Middle frontal gyrus (tissue), 1 donor: ENCODE measurements around the gene CORO2B.
A peak's percentile ranks its signal among the peaks of the same experiment; 100 is the strongest.
"Not testable (repeated sequence)": the region's sequence is repeated elsewhere in the genome, so short reads cannot be mapped to it uniquely, and the experiment has no call there.

Source experiments
- DNase-seq: peaks from one replicate; pipeline ENCODE4 v3.0.0-alpha.2; 2015; ENCODE audit warnings: low spot score; ENCODE audit errors: extremely low spot score

Gene CORO2B

GRCh38 chr15:68644083-68644904 is 65.5 kb downstream of the CORO2B start:
- DNase-seq: no peak

- DNase-seq: no peak
Measured at GRCh38 chr15:68644996-68645395, 66.2 kb downstream of the CORO2B start.

- peak; percentile 18 for DNase-seq
Measured at GRCh38 chr15:68646156-68646555, 67.4 kb downstream of the CORO2B start.

- DNase-seq: no peak
Measured at GRCh38 chr15:68646696-68647095, 67.9 kb downstream of the CORO2B start.

GRCh38 chr15:68647361-68647760 is 68.6 kb downstream of the CORO2B start:
- DNase-seq: not testable (repeated sequence)

- DNase-seq: no peak
Measured at GRCh38 chr15:68650901-68651709, 72.3 kb downstream of the CORO2B start.

- DNase-seq: peak; percentile 71
Measured at GRCh38 chr15:68651916-68652525, 73.2 kb downstream of the CORO2B start.

GRCh38 chr15:68653031-68653635 is 74.3 kb downstream of the CORO2B start:
- DNase-seq: no peak

GRCh38 chr15:68653801-68654200 is 75.0 kb downstream of the CORO2B start:
- no peak for DNase-seq

- DNase-seq: no peak
Measured at GRCh38 chr15:68654786-68655560, 76.2 kb downstream of the CORO2B start.

- DNase-seq: no peak
Measured at GRCh38 chr15:68655686-68656437, 77.1 kb downstream of the CORO2B start.

- DNase-seq: no peak
Measured at GRCh38 chr15:68656438-68656739, 77.6 kb downstream of the CORO2B start.

GRCh38 chr15:68658151-68658550 is 79.4 kb downstream of the CORO2B start:
- no peak for DNase-seq

GRCh38 chr15:68658641-68659358 is 80.0 kb downstream of the CORO2B start:
- DNase-seq: no peak

GRCh38 chr15:68663526-68663925 is 84.7 kb downstream of the CORO2B start:
- DNase-seq: no peak

GRCh38 chr15:68666120-68666811 is 87.5 kb downstream of the CORO2B start:
- no peak for DNase-seq

- DNase-seq: no peak
Measured at GRCh38 chr15:68666812-68667450, 88.1 kb downstream of the CORO2B start.

GRCh38 chr15:68667800-68668625 is 89.2 kb downstream of the CORO2B start:
- no peak for DNase-seq
